HG02943 (cell line): ENCODE results near the gene YTHDF1.
A peak's percentile ranks its signal among the peaks of the same experiment; 100 is the strongest.
"Not testable (repeated sequence)": the region's sequence is repeated elsewhere in the genome, so short reads cannot be mapped to it uniquely, and the experiment has no call there.

Experiments used
- ATAC-seq: cut with Tn5 transposase; IDR thresholded peaks from one replicate; pipeline ENCODE4 v1.9.1; 2021; ENCODE audit warnings: mild to moderate bottlenecking, low read depth, moderate library complexity; ENCODE audit not compliant: unreplicated experiment

Gene YTHDF1

GRCh38 chr20:63230800-63231268 is 14.9 kb upstream of the YTHDF1 start:
- ATAC-seq, result no peak

- ATAC-seq, result no peak
Measured at GRCh38 chr20:63228806-63229205, 12.9 kb upstream of the YTHDF1 start.

- no peak for ATAC-seq
Measured at GRCh38 chr20:63227260-63227659, 11.3 kb upstream of the YTHDF1 start.

GRCh38 chr20:63226042-63226943 is 10.4 kb upstream of the YTHDF1 start:
- no peak for ATAC-seq

- no peak for ATAC-seq
Measured at GRCh38 chr20:63225082-63225454, 9.1 kb upstream of the YTHDF1 start.

- ATAC-seq, result no peak
Measured at GRCh38 chr20:63224412-63225081, 8.6 kb upstream of the YTHDF1 start.

GRCh38 chr20:63223826-63224207 is 7.9 kb upstream of the YTHDF1 start:
- no peak for ATAC-seq

GRCh38 chr20:63223121-63223825 is 7.3 kb upstream of the YTHDF1 start:
- ATAC-seq, result no peak

GRCh38 chr20:63222541-63222940 is 6.6 kb upstream of the YTHDF1 start:
- no peak for ATAC-seq

GRCh38 chr20:63221400-63222053 is 5.6 kb upstream of the YTHDF1 start:
- ATAC-seq, result not testable (repeated sequence)

GRCh38 chr20:63220696-63221399 is 4.9 kb upstream of the YTHDF1 start:
- ATAC-seq, result no peak

- ATAC-seq, result no peak
Measured at GRCh38 chr20:63219866-63220521, 4.1 kb upstream of the YTHDF1 start.

GRCh38 chr20:63219447-63219821 is 3.5 kb upstream of the YTHDF1 start:
- ATAC-seq, result no peak

GRCh38 chr20:63218701-63219446 is 2.9 kb upstream of the YTHDF1 start:
- ATAC-seq, result no peak

GRCh38 chr20:63217706-63218105 is 1.8 kb upstream of the YTHDF1 start:
- no peak for ATAC-seq

- ATAC-seq, result no peak
Measured at GRCh38 chr20:63216849-63217471, 1.0 kb upstream of the YTHDF1 start.

- peak; percentile 24 for ATAC-seq
Measured at GRCh38 chr20:63215101-63216040, 560 bp downstream of the YTHDF1 start.
